Right lobe of liver (tissue), 6 donors: ENCODE results near the gene BPIFB3. TPM values are rescaled to one million over a fixed set of nuclear protein-coding genes. Genes with fewer than 3 reads are reported as not detected.

Experiments used
- ATAC-seq, 4 donors: fragments of 200-7000 bp; cut with Tn5 transposase; one replicate each; pipeline ENCODE4 v1.9.1; 2020; ENCODE audit warnings: mild to moderate bottlenecking in 4 of 4, moderate library complexity in 4 of 4
- DNase-seq, 3 donors: peaks; one replicate each; pipeline ENCODE4 v3.0.0-alpha.2; 2020
- H3K27ac ChIP-seq, 3 donors: fragments of 200-600 bp; one replicate each; pipeline ENCODE4 v1.8.0; 2022
- H3K27me3 ChIP-seq, 2 donors: fragments of 200-600 bp; one replicate each; pipeline ENCODE4 v1.8.0; 2022
- H3K36me3 ChIP-seq, 4 donors: fragments of 200-600 bp; sonication (generic) in 1 of 4; one replicate each; pipeline versions ENCODE4 v1.5.1 to v1.8.0; 2017 to 2022; ENCODE audit warnings: control low read depth in 1 of 4
- H3K4me1 ChIP-seq, 4 donors: fragments of 200-600 bp; sonication (generic) in 1 of 4; one replicate each; pipeline versions ENCODE4 v1.5.1 to v1.8.0; 2017 to 2022; ENCODE audit warnings: control low read depth in 1 of 4
- H3K4me3 ChIP-seq, 3 donors: fragments of 200-600 bp; one replicate each; pipeline ENCODE4 v1.8.0; 2022
- H3K9me3 ChIP-seq, 4 donors: fragments of 200-600 bp; sonication (generic) in 1 of 4; one replicate each; pipeline versions ENCODE4 v1.5.1 to v1.8.0; 2017 to 2022; ENCODE audit warnings: control low read depth in 1 of 4
- CTCF ChIP-seq, 4 donors: fragments of 200-600 bp in 3 of 4; fragments of 450-650 bp in 1 of 4; IDR thresholded peaks; one replicate each; pipeline versions ENCODE4 v1.5.1 to v1.8.0; 2016 to 2022; ENCODE audit warnings: antibody characterized with exemption in 4 of 4, mild to moderate bottlenecking in 2 of 4
- POLR2A ChIP-seq: fragments of 450-650 bp; IDR thresholded peaks from one replicate; pipeline ENCODE4 v1.6.1; 2017; ENCODE audit warnings: antibody characterized with exemption, mild to moderate bottlenecking
- WGBS: methylation state at CpG from one replicate; pipeline ENCODE4 v1.1.6; 2018; ENCODE audit warnings: low coverage, low lambda C conversion rate; ENCODE audit not compliant: insufficient coverage; ENCODE audit errors: missing lambda C conversion rate; 5-methylcytosine and 5-hydroxymethylcytosine counted together
- intact Hi-C, 2 donors: fragments of 100-400 bp; cut with DNase I; formaldehyde crosslinking; loops; one replicate each; pipeline versions ENCODE4 v1.11.2 to v1.14.1; 2022
- total RNA-seq, 6 experiments: library from RNA; depleted of rRNA in 2 of 6; stranded (reverse); fragments of >200 nt in 2 of 6; fragmentation: NEBNext Ultra II Directional in 3 of 6; extraction: Animal tissue kit (Norgen Biotek cat#: 25700) in 3 of 6; gene quantifications; one replicate each; pipeline versions ENCODE4 v1.1.0 to v1.2.4, GENCODE V29; 2016 to 2023
- donor health status: DM: no; HTN: yes; CAD: no.
- donor health status: DM: no; HTN: no; CAD: no.
- donor health status: DM: no; HTN: no; CAD: no.
- donor health status: DM: no; HTN: yes; CAD: no.
- donor health status: DM: no; HTN: yes; CAD: no.

The BPIFB3 gene
- total RNA-seq, 6 experiments from 2014 or later = not detected

- no peak overlapping the region for H3K4me3 ChIP-seq
- H3K27me3 ChIP-seq = no peaks in the 10 kb centered on the region
- no peaks in the 10 kb centered on the region for H3K4me1 ChIP-seq
- no peaks in the 10 kb centered on the region for H3K36me3 ChIP-seq
- ATAC-seq = no peak
- H3K9me3 ChIP-seq = no peaks in the 10 kb centered on the region
- intact Hi-C loops = no loop called here
- no peak for DNase-seq
- no peak overlapping the region for H3K27ac ChIP-seq
- TF ChIP-seq CTCF (IDR thresholded peaks at IDR 0.05) = no peak
- no peak for TF ChIP-seq POLR2A
- WGBS = 73% methylated on average over 4 of the region's 4 CpGs
Measured at GRCh38 chr20:33072362-33072761, 18.7 kb downstream of the BPIFB3 start.

- no peaks in the 10 kb centered on the region for H3K4me1 ChIP-seq
- TF ChIP-seq POLR2A = no peak
- DNase-seq = no peak
- H3K27ac ChIP-seq = no peak overlapping the region
- ATAC-seq = no peak
- no peaks in the 10 kb centered on the region for H3K9me3 ChIP-seq
- H3K27me3 ChIP-seq = no peaks in the 10 kb centered on the region
- no peak overlapping the region for H3K4me3 ChIP-seq
- no peaks in the 10 kb centered on the region for H3K36me3 ChIP-seq
- intact Hi-C loops = no loop called here
- WGBS = 85% methylated on average over 2 of the region's 2 CpGs
Measured at GRCh38 chr20:33072813-33073212, 19.1 kb downstream of the BPIFB3 start.

- no peaks in the 10 kb centered on the region for H3K36me3 ChIP-seq
- no peak for ATAC-seq
- H3K4me3 ChIP-seq = no peak overlapping the region
- 27% methylated on average over 2 of the region's 2 CpGs for WGBS
- no peaks in the 10 kb centered on the region for H3K27me3 ChIP-seq
- TF ChIP-seq POLR2A (no peak), CTCF (IDR thresholded peaks at IDR 0.05) (no peak)
- DNase-seq = no peak
- intact Hi-C loops = no loop called here
- H3K9me3 ChIP-seq = no peaks in the 10 kb centered on the region
- no peak overlapping the region for H3K27ac ChIP-seq
- H3K4me1 ChIP-seq = no peaks in the 10 kb centered on the region
Measured at GRCh38 chr20:33074675-33075074, 21.0 kb downstream of the BPIFB3 start.

GRCh38 chr20:33075281-33075680 is 21.6 kb downstream of the BPIFB3 start:
- no peak for DNase-seq
- H3K27ac ChIP-seq = no peak overlapping the region
- H3K4me1 ChIP-seq = no peaks in the 10 kb centered on the region
- intact Hi-C loops = no loop called here
- no peaks in the 10 kb centered on the region for H3K36me3 ChIP-seq
- WGBS = 62% methylated on average over 6 of the region's 6 CpGs
- no peaks in the 10 kb centered on the region for H3K27me3 ChIP-seq
- no peaks in the 10 kb centered on the region for H3K9me3 ChIP-seq
- H3K4me3 ChIP-seq = no peak overlapping the region
- TF ChIP-seq CTCF (IDR thresholded peaks at IDR 0.05) = no peak
- TF ChIP-seq POLR2A = no peak
- no peak for ATAC-seq

GRCh38 chr20:33076662-33077372 is 23.1 kb downstream of the BPIFB3 start:
- H3K36me3 ChIP-seq = no peaks in the 10 kb centered on the region
- no peak for TF ChIP-seq POLR2A
- peak; percentile 4 to 27 (median 26) for TF ChIP-seq CTCF (IDR thresholded peaks at IDR 0.05)
- no peaks in the 10 kb centered on the region for H3K4me1 ChIP-seq
- no peak for DNase-seq
- ATAC-seq = peak in 3 of 4 donors; percentile 16 to 50 (median 38)
- no peak overlapping the region for H3K27ac ChIP-seq
- H3K4me3 ChIP-seq = no peak overlapping the region
- H3K27me3 ChIP-seq = no peaks in the 10 kb centered on the region
- intact Hi-C loops = no loop called here
- WGBS = 77% methylated on average over 3 of the region's 6 CpGs
- H3K9me3 ChIP-seq = no peaks in the 10 kb centered on the region
